Nephron (organoid): Measurements from ENCODE around the gene SMIM29.
"Not testable (repeated sequence)": the region's sequence is repeated elsewhere in the genome, so short reads cannot be mapped to it uniquely, and the experiment has no call there.

Source experiments
- H3K27ac Mint-ChIP-seq, 3 experiments: 2 replicates each; pipeline ENCODE4 v1.8.0; 2020; ENCODE audit warnings: mixed read lengths in 3 of 3, mild to moderate bottlenecking in 2 of 3, moderate library complexity in 1 of 3
- H3K27me3 Mint-ChIP-seq: 2 replicates; pipeline ENCODE4 v1.8.0; 2021; ENCODE audit warnings: low read depth, mild to moderate bottlenecking, moderate library complexity, mixed read lengths
- H3K36me3 Mint-ChIP-seq: 2 replicates; pipeline ENCODE4 v1.8.0; 2020; ENCODE audit warnings: low read depth, mixed read lengths
- H3K4me1 Mint-ChIP-seq: 2 replicates; pipeline ENCODE4 v1.8.0; 2020; ENCODE audit warnings: mixed read lengths
- H3K4me3 Mint-ChIP-seq, 3 experiments: 2 replicates each; pipeline ENCODE4 v1.8.0; 2020; ENCODE audit warnings: mild to moderate bottlenecking in 3 of 3, mixed read lengths in 3 of 3, moderate library complexity in 2 of 3
- H3K9me3 Mint-ChIP-seq: 2 replicates; pipeline ENCODE4 v1.8.0; 2020; ENCODE audit warnings: mixed read lengths
- TF ChIP-seq, protein P1 (sequence below), 3 experiments: fragments of 200-600 bp; sonication (generic); IDR thresholded peaks; one replicate each; pipeline ENCODE4 v1.5.0; 2021; ENCODE audit warnings: antibody characterized with exemption in 3 of 3; ENCODE audit not compliant: unreplicated experiment in 3 of 3

Gene SMIM29

GRCh38 chr6:34259529-34260069 is 10.8 kb upstream of the SMIM29 start:
- Mint-ChIP-seq H3K27ac (no peak overlapping the region), H3K9me3 (peaks cover 21% of the 10 kb centered on the region), H3K27me3 (peaks cover 4% of the 10 kb centered on the region), H3K4me3 (no peak overlapping the region), H3K36me3 (peaks cover 18% of the 10 kb centered on the region), H3K4me1 (no peaks in the 10 kb centered on the region)
- TF ChIP-seq, protein P1, sequence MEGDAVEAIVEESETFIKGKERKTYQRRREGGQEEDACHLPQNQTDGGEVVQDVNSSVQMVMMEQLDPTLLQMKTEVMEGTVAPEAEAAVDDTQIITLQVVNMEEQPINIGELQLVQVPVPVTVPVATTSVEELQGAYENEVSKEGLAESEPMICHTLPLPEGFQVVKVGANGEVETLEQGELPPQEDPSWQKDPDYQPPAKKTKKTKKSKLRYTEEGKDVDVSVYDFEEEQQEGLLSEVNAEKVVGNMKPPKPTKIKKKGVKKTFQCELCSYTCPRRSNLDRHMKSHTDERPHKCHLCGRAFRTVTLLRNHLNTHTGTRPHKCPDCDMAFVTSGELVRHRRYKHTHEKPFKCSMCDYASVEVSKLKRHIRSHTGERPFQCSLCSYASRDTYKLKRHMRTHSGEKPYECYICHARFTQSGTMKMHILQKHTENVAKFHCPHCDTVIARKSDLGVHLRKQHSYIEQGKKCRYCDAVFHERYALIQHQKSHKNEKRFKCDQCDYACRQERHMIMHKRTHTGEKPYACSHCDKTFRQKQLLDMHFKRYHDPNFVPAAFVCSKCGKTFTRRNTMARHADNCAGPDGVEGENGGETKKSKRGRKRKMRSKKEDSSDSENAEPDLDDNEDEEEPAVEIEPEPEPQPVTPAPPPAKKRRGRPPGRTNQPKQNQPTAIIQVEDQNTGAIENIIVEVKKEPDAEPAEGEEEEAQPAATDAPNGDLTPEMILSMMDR (IDR thresholded peaks at IDR 0.05; ENCODE audit: unreplicated experiment in 3 of 3) = no peak

- not testable (repeated sequence) for H3K4me1 Mint-ChIP-seq, H3K27me3 Mint-ChIP-seq, H3K4me3 Mint-ChIP-seq, H3K27ac Mint-ChIP-seq, H3K9me3 Mint-ChIP-seq, H3K36me3 Mint-ChIP-seq
Observed at GRCh38 chr6:34252395-34252794, 3.6 kb upstream of the SMIM29 start.

- Mint-ChIP-seq H3K4me1 (peaks cover 4% of the 10 kb centered on the region), H3K27me3 (peaks cover 4% of the 10 kb centered on the region)
Observed at GRCh38 chr6:34249469-34250261, 859 bp upstream of the SMIM29 start.

GRCh38 chr6:34248198-34248726 is 544 bp downstream of the SMIM29 start:
- peak overlapping the region in 2 of 3 experiments; percentile 35 to 61 for H3K27ac Mint-ChIP-seq
- H3K4me3 Mint-ChIP-seq = peak overlapping the region; percentile 92
- no peaks in the 10 kb centered on the region for H3K9me3 Mint-ChIP-seq
- TF ChIP-seq, protein P1 (IDR thresholded peaks at IDR 0.05; ENCODE audit: unreplicated experiment in 3 of 3) = no peak
- peaks cover 4% of the 10 kb centered on the region for H3K4me1 Mint-ChIP-seq
- no peaks in the 10 kb centered on the region for H3K27me3 Mint-ChIP-seq
- peaks cover 8% of the 10 kb centered on the region for H3K36me3 Mint-ChIP-seq

More at GRCh38 chr6:34249469-34250261, 859 bp upstream of the SMIM29 start:
- no peaks in the 10 kb centered on the region for H3K9me3 Mint-ChIP-seq
- TF ChIP-seq, protein P1 (IDR thresholded peaks at IDR 0.05; ENCODE audit: unreplicated experiment in 3 of 3) = no peak
- H3K4me3 Mint-ChIP-seq = peak overlapping the region; percentile 92
- peaks cover 4% of the 10 kb centered on the region for H3K36me3 Mint-ChIP-seq
- H3K27ac Mint-ChIP-seq = peak overlapping the region; percentile 55 to 97 (median 89)

DNA sequence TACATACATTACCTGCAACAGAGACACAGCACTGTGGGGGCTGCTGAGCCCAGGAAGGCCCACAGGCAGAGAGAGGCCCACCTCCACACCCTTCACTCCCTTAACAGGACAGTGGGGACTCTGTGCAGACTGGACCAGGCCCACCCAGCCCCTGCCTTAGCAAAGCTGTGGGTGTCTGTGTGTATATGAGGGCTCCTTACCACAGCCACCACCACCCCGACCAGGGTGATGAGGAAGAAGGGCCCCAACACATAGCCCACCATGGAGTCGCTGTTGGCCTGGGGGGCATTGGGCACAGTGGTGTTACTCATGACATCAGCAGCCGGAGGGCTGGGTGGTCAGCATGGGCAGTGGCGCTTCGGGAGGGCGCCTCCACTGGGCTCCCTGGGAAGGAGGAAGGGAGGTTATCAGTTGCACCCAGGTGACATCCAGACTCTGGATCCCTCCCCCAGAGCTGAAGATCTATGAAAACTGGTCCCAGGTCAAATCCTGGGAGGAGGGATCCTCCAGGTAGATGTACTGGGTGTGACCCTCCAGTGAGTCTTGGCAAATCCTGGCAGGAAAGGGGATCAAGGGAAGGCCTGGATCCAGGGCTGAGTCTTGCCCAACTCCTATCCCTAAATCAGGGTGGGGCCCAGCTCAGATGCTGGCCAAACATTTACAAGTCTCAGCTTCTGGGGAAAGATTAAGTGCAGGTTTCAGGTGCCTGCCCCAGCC is 1.2 kb downstream of the SMIM29 start:
- no peaks in the 10 kb centered on the region for H3K27me3 Mint-ChIP-seq
- H3K36me3 Mint-ChIP-seq = peaks cover 14% of the 10 kb centered on the region
- TF ChIP-seq, protein P1 (IDR thresholded peaks at IDR 0.05; ENCODE audit: unreplicated experiment in 3 of 3) = no peak
- no peaks in the 10 kb centered on the region for H3K9me3 Mint-ChIP-seq
- H3K4me1 Mint-ChIP-seq = peaks cover 4% of the 10 kb centered on the region
- H3K4me3 Mint-ChIP-seq = peak overlapping the region; percentile 92
- H3K27ac Mint-ChIP-seq = no peak overlapping the region
